Spleen (tissue), 7 donors: ENCODE measurements around the gene TET3.

Experiments used
- CTCF ChIP-seq, 11 experiments: fragments of 200-600 bp in 7 of 11; fragments of 450-650 bp in 4 of 11; sonication (generic) in 4 of 11; IDR thresholded peaks in 8 of 11; conservative IDR thresholded peaks in 3 of 11; 1 replicate in 7 of 11; 2 replicates in 4 of 11; pipeline versions ENCODE4 v1.4.0 to v1.8.0; 2016 to 2021; ENCODE audit warnings: antibody characterized with exemption in 11 of 11, inconsistent platforms in 4 of 11, mild to moderate bottlenecking in 1 of 11
- POLR2A ChIP-seq, 3 donors: fragments of 450-650 bp; IDR thresholded peaks; one replicate each; pipeline ENCODE4 v1.5.1; 2017; ENCODE audit warnings: antibody characterized with exemption in 3 of 3, mild to moderate bottlenecking in 1 of 3
- POLR2AphosphoS5 ChIP-seq, 3 donors: sonication (generic); formaldehyde crosslinking; IDR thresholded peaks; one replicate each; pipeline ENCODE4 v1.5.1; 2017; ENCODE audit warnings: antibody characterized with exemption in 3 of 3
- donor health status: DM: no; HTN: no; CAD: no; lungs with moderate emphysema.
- donor health status: DM: no; HTN: no; CAD: no.
- donor health status: DM: no; HTN: no; CAD: no.

GRCh38 chr2:73992036-73992435 lies 7.3 kb downstream of the TET3 start:
- TF ChIP-seq POLR2A (IDR thresholded peaks at IDR 0.05) (no peak), CTCF (IDR thresholded peaks at IDR 0.05 in 8 of 11, conservative IDR thresholded peaks at IDR 0.05 in 3 of 11) (no peak), POLR2AphosphoS5 (IDR thresholded peaks at IDR 0.05) (no peak)
